ENCODE data around the gene ATP6AP1.

ATP6AP1 gene

DNA sequence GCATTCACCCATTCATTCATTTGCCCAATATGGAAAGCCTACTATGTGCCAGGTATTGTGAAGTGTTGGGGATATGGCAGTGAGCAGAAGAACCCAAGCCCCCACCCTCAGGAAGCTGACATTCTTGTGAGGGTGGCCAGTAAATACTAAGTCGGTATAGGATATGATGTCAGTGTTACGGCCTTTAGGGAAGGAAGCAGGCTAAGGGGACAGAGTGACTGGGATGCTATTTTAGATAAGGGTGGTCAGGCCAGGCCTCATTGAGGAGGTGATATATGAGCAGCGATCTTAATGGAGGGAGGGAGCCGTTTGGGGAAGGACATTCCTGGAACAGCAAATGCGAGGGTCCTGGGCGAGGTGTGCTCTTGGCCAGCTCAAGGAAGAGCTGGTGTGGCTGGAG, 2.0 kb downstream of the ATP6AP1 start:
- no peak for DNase-seq (ENCODE audit: low read depth in 1 of 2, low spot score in 1 of 2)

- no peak for DNase-seq (ENCODE audit: low read depth in 1 of 2, low spot score in 1 of 2)
Observed at GRCh38 chrX:154430916-154431315, 2.4 kb downstream of the ATP6AP1 start.

DNA sequence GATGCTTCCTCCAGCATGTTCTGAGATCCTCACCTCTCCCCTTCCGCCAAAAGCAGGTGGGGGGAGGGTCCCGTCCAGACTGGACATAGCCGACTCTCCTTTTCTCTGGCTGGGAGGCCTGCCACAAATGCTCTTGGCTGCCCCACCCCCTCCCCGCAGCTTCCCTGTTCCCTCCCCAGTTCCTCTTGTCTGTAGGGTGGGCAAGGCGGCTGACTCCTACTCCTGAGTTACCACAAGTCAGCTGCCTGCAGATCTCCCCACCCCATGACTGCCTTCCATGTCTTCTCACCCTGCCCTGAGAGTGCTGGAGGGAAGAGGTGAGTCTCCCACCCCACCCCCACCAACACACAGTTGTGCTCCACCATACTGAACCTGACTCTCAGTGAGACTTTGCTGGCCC, 2.9 kb downstream of the ATP6AP1 start:
- no peak for DNase-seq (ENCODE audit: low read depth in 1 of 2, low spot score in 1 of 2)

DNA sequence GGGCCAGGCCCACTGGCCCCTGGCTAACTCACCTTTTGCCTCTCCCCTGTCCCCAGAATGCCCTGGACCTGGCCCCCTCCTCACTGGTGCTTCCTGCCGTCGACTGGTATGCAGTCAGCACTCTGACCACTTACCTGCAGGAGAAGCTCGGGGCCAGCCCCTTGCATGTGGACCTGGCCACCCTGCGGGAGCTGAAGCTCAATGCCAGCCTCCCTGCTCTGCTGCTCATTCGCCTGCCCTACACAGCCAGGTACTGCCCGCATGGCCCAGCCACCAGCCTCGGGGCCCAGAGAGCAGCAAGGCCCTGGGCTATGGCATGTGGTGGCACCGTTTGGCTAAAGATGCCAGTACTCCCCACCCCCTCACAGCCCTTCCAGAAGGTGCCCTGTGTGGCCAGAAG, 3.7 kb downstream of the ATP6AP1 start:
- DNase-seq (ENCODE audit: low read depth in 1 of 2, low spot score in 1 of 2) = no peak

DNA sequence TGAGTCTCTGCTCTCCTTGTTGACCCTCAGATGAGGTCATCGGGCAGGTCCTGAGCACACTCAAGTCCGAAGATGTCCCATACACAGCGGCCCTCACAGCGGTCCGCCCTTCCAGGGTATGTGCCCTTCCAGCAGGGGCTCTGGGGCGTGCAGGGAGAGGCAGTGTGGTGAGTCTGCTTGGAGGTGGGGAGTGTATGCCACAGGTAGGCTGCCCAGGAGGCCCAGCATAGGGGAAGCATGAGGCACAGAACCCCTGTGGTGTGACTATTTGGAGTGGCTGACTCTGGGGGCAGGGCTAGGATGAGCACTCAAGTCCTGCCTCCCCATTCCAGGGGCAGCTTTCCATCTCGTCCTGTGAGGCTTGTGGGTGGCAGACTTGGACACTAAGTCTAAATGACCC, 5.1 kb downstream of the ATP6AP1 start:
- DNase-seq (ENCODE audit: low read depth in 1 of 2, low spot score in 1 of 2) = no peak

DNA sequence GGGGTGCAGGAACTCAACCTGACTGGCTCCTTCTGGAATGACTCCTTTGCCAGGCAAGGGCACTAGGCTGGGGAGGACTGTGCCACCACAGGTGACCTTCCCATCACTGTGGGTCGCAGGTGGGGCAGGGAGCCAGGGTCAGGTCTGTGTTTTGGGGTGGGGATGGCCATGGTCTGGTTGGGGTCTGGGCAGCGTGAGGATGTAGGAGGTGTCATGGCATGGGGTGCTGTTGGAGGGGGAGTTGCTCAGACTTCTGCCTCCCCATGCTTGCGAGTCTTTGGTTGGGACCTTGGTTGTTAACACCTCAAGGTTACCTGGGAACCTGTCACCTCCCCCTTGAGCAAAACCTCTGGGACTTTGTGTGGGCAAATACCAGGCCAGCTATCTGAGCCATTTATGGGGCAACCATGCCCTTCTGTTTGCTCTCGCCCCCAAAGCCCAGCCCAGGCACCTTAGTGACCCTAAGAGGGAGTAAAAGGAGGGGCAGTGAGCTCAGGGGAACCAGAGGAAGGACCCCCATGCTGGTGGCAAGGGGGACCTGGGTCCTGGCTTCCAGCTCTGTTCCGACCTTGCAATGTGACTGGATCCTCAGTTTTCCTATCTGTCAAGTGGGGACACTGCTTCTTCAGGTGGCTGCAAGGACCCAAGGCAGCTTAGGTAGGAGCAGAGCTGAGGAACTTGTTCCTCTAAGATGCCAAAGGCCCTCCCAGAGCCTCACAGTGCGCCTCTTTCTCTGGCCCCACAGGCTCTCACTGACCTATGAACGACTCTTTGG, 6.1 kb downstream of the ATP6AP1 start:
- no peak for DNase-seq (ENCODE audit: low read depth in 1 of 2, low spot score in 1 of 2)

- DNase-seq (ENCODE audit: low read depth in 1 of 2, low spot score in 1 of 2) = no peak
Observed at GRCh38 chrX:154435171-154435733, 6.8 kb downstream of the ATP6AP1 start.

DNA sequence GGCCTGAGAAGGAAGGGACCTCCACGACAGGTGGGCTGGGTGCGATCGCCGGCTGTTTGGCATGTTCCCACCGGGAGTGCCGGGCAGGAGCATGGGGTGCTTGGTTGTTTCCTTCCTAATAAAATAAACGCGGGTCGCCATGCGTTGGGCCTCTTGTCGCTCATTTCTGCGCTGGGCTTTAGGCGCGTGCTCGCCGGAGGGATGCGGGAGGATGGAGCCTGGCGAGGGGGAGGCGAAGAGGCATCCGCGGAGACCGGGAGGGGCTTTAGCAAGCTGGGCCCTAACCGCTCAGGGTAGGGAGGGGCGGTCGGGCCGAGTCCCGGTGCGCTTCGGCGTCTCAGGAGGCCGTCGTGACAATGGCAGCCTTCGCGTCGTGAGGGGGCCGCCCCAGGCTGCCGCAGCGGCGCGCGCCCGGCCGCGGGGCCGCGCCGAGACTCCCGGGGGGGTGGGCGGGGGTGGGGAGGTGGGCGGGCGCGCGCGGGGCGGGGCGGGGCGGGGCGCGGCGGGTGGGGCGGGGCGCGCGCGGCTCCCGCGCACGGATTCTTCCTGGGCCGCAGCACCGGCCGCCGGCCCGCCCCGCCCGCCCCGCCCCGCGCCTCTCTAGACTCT, 8.0 kb downstream of the ATP6AP1 start:
- peak in 1 of 2 donors; percentile 43 for DNase-seq (ENCODE audit: low read depth in 1 of 2, low spot score in 1 of 2)

DNA sequence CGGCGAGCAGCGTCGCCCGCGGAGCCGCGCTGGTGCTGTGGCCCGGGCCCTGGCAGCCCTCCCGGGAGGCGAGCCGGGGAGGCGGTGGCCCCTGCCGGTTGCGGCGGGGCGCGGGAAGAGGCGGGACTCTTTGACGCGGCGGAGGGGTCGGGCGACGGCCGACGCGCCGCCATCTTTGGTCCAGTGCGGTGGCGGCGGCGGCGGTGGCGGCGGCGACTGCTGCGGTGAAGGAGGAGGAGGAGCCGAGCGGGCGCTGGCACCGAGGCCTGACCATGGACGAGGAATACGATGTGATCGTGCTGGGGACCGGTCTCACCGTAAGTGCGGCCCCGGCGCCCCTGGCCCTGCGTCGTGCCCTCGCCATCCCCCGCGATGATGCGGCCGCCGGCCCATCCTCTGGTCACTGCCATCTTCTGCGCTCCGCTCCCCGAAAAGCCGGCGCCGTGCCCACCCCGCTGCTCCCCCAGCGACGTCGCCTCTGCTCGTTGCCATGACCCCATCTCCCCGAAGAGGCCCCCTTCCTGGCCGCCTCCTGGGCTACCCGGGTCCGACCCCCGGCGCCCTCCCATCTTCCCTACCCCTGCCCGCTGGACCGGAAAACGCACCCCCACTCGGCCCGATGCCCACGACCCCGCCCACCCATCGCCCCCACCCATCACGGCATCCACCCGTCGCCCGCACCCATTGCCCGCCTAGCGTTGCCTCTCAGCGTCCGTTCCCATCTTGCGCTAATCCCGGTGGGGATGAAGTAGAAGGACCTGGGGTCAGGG, 8.7 kb downstream of the ATP6AP1 start, which contains the start of gene GDI1:
TSS of gene GDI1 (plus strand) at position 172 of the 770 bp plus-strand sequence. CDS start at position 273, 101 bp downstream.
- peak; percentile 25 to 47 for DNase-seq (ENCODE audit: low read depth in 1 of 2, low spot score in 1 of 2)

- DNase-seq (ENCODE audit: low read depth in 1 of 2, low spot score in 1 of 2) = no peak
Observed at GRCh38 chrX:154437971-154438893, 9.8 kb downstream of the ATP6AP1 start.

- DNase-seq (ENCODE audit: low read depth in 1 of 2, low spot score in 1 of 2) = no peak
Observed at GRCh38 chrX:154439841-154440240, 11.4 kb downstream of the ATP6AP1 start.

GRCh38 chrX:154440623-154441357, 12.3 kb downstream of the ATP6AP1 start:
- DNase-seq (ENCODE audit: low read depth in 1 of 2, low spot score in 1 of 2) = no peak

DNA sequence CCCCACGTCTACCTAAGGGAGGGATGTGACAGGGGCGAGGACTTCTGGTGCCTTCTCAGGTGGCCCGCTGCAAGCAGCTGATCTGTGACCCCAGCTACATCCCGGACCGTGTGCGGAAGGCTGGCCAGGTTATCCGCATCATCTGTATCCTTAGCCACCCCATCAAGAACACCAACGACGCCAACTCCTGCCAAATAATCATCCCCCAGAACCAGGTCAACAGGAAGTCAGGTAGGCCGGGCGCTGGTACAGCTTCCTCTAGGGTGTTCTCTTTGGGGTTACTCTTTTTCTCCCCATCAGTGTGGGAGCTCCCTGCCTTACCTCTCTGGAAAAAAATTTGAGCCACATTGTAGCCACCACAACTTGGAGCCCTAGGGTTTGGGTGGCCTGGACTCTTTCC, 13.1 kb downstream of the ATP6AP1 start:
- DNase-seq (ENCODE audit: low read depth in 1 of 2, low spot score in 1 of 2) = no peak

- no peak for DNase-seq (ENCODE audit: low read depth in 1 of 2, low spot score in 1 of 2)
Observed at GRCh38 chrX:154441984-154442707, 13.7 kb downstream of the ATP6AP1 start.

DNA sequence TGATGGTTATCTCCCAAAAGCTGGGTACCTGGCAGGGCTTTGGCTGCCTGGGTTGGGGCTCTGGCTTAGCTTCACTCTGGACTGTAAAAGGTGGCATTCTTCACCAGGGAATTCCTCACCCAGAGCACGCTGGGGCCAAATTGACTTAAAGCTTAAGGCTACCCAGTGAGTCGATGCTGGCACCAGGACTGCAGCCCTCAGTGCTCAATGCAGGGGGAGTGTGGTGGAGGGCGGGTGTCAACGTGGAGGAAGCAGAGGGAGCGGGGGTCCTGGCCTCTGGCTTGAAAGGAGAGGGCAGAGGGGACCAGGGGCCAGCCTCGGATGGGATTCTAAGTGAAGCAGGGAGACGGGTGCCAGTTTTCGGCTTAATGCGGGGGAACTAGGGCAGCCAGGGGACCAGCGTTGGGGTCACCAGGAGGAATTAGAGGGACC, 15.0 kb downstream of the ATP6AP1 start:
- no peak for DNase-seq (ENCODE audit: low read depth in 1 of 2, low spot score in 1 of 2)

DNA sequence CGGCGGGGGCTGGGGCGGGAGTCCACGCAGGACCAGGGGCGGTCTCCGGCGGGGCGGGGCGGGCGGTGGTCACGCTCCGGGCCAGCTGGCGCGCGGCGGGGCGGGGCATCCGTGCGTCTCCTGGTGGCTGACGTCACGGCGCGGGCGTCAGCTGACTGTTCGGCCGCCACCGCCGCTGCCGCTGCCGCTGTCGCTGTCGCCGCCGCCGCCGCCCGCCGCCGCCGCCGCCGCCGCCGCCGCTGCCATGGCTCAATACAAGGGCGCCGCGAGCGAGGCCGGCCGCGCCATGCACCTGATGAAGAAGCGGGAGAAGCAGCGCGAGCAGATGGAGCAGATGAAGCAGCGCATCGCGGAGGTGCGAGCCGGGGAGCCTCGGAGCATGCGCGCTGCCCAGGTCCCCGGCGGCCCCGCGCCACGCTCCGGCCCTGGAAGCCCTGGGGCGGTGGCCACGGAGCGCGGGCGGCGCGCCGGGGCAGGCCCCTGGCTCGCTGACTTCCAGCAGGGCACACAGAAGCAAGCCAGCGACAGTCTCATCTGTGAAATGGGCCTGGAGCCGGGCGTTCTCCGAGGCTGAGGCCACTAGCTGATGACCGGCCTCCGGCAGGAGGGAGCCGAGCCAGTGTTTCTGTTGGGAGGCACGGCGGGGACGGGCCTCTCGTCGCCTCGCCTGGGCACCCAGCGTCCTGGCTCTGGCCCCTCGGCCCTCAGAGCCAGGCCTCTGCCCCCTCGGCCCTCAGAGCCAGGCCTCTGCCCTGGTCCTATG, 15.7 kb downstream of the ATP6AP1 start, which contains the start of gene FAM50A:
TSS of gene FAM50A (plus strand) at position 150 of the 763 bp plus-strand sequence. CDS start at position 245, 95 bp downstream.
- DNase-seq (ENCODE audit: low read depth in 1 of 2, low spot score in 1 of 2) = peak; percentile 20 to 58

GRCh38 chrX:154444755-154445246, 16.3 kb downstream of the ATP6AP1 start:
- DNase-seq (ENCODE audit: low read depth in 1 of 2, low spot score in 1 of 2) = no peak

DNA sequence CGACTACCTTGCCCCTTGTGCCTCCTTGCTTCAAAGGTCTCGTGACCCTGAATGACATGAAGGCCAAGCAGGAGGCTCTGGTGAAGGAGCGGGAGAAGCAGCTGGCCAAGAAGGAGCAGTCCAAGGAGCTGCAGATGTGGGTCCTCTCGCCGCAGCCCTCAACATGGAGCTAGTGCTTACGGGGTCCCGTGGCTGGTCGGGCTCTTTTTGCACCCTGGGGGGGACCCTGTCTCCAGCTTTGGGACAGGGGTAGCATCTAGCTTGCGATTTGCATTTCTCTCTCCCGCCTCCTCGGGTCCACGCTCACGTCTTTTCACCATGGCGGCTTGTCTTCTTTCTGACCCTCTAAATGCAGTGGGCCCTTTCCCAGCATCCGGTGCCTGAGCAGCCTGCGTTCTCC, 17.3 kb downstream of the ATP6AP1 start:
- no peak for DNase-seq (ENCODE audit: low read depth in 1 of 2, low spot score in 1 of 2)

All from activated T-helper 1 cell treated with anti-CD3 and anti-CD28 coated beads, Interleukin-2, amount 50 U/mL, for 16 hours (primary cell).